ENCODE results near the gene ATG7. TPM values are rescaled to one million over a fixed set of nuclear protein-coding genes. Genes with fewer than 3 reads are reported as not detected.

ATG7 gene
- total and polyA plus RNA-seq, 2 donors from 2014 or later, result 15.3 to 54.9 TPM

DNA sequence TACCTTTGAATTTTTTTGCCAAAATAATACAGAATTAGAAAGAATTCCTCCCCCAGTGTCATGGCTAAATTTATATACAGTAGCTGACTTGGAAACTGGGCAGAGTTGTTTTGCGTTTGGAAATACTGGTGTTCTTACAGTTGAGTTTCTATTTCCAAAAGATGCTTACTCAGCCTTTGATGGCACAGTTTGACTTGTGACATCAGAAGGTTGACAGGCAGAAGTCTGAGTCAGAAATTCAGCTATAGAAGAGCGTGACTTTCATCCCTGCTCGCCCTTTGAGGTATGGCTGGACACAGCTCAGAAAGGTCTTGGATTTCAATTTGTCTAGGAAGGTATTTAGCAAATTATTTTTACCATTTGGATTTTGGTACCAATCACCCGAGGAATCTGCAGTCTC is 195.7 kb downstream of the ATG7 start:
- Histone ChIP-seq H3K4me3 (ENCODE audit: low read length in 3 of 3) (no peak overlapping the region), H3K36me3 (ENCODE audit: control insufficient read depth in 2 of 3, insufficient read depth in 3 of 3, low read length in 3 of 3) (peaks cover 0 to 9% (median 0%) of the 10 kb centered on the region in 3 donors), H3K9ac (ENCODE audit: low read length in 3 of 3) (no peak overlapping the region), H3K27me3 (ENCODE audit: control insufficient read depth, insufficient read depth, low read length) (no peaks in the 10 kb centered on the region), H3K4me1 (ENCODE audit: control insufficient read depth in 2 of 3, insufficient read depth in 2 of 3, low read depth in 1 of 3, low read length in 3 of 3) (peaks cover 0 to 10% (median 0%) of the 10 kb centered on the region in 3 donors), H3K27ac (ENCODE audit: low read depth in 2 of 2, low read length in 2 of 2) (no peak overlapping the region), H3K9me3 (ENCODE audit: control insufficient read depth in 2 of 3, insufficient read depth in 1 of 3, low read length in 3 of 3) (no peaks in the 10 kb centered on the region)
- DNase-seq (no peak), FAIRE-seq (no peak)
- TF ChIP-seq, protein P1, sequence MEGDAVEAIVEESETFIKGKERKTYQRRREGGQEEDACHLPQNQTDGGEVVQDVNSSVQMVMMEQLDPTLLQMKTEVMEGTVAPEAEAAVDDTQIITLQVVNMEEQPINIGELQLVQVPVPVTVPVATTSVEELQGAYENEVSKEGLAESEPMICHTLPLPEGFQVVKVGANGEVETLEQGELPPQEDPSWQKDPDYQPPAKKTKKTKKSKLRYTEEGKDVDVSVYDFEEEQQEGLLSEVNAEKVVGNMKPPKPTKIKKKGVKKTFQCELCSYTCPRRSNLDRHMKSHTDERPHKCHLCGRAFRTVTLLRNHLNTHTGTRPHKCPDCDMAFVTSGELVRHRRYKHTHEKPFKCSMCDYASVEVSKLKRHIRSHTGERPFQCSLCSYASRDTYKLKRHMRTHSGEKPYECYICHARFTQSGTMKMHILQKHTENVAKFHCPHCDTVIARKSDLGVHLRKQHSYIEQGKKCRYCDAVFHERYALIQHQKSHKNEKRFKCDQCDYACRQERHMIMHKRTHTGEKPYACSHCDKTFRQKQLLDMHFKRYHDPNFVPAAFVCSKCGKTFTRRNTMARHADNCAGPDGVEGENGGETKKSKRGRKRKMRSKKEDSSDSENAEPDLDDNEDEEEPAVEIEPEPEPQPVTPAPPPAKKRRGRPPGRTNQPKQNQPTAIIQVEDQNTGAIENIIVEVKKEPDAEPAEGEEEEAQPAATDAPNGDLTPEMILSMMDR (IDR thresholded peaks at IDR 0.05; ENCODE audit: borderline replicate concordance, extremely low read depth, insufficient read depth), result no peak
- intact Hi-C loops (cut with DNase I), result no loop called here

DNA sequence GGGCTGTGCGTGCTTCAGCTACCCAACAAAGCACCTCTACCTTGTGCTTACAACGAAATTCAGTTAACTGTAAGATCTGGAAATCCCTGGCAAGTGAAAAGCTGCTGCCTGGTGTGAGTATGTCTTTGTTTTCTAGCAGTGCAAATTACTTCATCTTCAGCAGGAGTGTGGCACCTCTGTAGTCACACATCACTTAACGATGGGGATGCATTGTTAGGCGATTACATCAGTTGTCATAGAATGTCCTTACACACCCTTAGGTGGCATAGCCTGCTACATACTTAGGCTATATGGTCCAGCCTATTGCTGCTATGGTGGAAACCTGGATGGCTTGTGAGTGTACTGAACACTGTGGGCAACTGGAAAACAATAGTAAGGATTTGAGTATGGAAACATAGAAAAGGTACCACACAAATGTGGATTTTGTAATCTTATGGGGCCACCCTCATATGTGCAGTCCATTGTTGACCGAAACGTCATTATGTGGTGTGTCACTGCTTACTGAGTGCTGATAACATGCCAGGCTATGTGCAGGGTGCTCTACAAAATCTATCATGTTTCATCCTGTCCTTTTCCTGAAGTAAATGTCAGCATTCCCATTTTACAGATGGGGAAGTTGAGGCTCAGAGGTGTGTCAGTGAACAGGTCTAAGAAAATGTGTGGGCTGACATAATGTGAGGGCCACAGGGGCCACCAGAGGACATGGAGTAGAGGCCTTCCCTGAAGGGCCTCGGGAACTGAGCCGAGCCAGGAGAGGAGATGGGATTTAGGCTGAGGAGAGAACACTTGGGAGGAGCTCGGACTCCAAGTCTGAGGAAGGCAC is 198.0 kb downstream of the ATG7 start:
- no peaks in the 10 kb centered on the region for H3K9me3 ChIP-seq (ENCODE audit: control insufficient read depth in 2 of 3, insufficient read depth in 1 of 3, low read length in 3 of 3)
- no peaks in the 10 kb centered on the region for H3K27me3 ChIP-seq (ENCODE audit: control insufficient read depth, insufficient read depth, low read length)
- H3K4me1 ChIP-seq (ENCODE audit: control insufficient read depth in 2 of 3, insufficient read depth in 2 of 3, low read depth in 1 of 3, low read length in 3 of 3), result peaks cover 0 to 10% (median 0%) of the 10 kb centered on the region in 3 donors
- FAIRE-seq (no peak), DNase-seq (no peak)
- intact Hi-C loops (cut with DNase I), result no loop called here
- H3K4me3 ChIP-seq (ENCODE audit: low read length in 3 of 3), result no peak overlapping the region
- no peak overlapping the region for H3K9ac ChIP-seq (ENCODE audit: low read length in 3 of 3)
- H3K36me3 ChIP-seq (ENCODE audit: control insufficient read depth in 2 of 3, insufficient read depth in 3 of 3, low read length in 3 of 3), result peaks cover 0 to 9% (median 0%) of the 10 kb centered on the region in 3 donors
- TF ChIP-seq, protein P1 (IDR thresholded peaks at IDR 0.05; ENCODE audit: borderline replicate concordance, extremely low read depth, insufficient read depth), result no peak
- no peak overlapping the region for H3K27ac ChIP-seq (ENCODE audit: low read depth in 2 of 2, low read length in 2 of 2)

DNA sequence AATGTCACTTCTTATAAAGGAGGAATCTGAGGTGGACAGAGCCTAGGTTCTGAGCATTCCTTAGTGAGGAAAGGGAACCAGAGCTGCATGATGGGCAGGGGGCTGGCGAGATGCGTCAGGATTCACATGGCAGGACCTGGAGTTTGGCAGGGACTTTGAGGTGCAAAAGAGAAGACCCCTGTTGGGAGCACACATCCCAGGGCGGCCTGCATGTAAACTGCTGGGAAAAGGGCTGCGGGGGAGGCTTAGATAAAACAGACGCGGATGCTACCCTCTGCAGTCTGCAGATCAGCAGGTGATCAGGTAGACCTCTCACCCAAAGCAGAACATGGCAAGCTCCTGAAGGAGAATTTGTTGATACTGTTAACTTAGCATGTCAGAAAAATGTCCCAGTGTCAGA is 203.1 kb downstream of the ATG7 start:
- Histone ChIP-seq H3K36me3 (ENCODE audit: control insufficient read depth in 2 of 3, insufficient read depth in 3 of 3, low read length in 3 of 3) (no peaks in the 10 kb centered on the region), H3K27ac (ENCODE audit: low read depth in 2 of 2, low read length in 2 of 2) (no peak overlapping the region), H3K27me3 (ENCODE audit: control insufficient read depth, insufficient read depth, low read length) (no peaks in the 10 kb centered on the region), H3K9me3 (ENCODE audit: control insufficient read depth in 2 of 3, insufficient read depth in 1 of 3, low read length in 3 of 3) (no peaks in the 10 kb centered on the region), H3K4me3 (ENCODE audit: low read length in 3 of 3) (no peak overlapping the region), H3K4me1 (ENCODE audit: control insufficient read depth in 2 of 3, insufficient read depth in 2 of 3, low read depth in 1 of 3, low read length in 3 of 3) (no peaks in the 10 kb centered on the region), H3K9ac (ENCODE audit: low read length in 3 of 3) (no peak overlapping the region)
- TF ChIP-seq, protein P1 (IDR thresholded peaks at IDR 0.05; ENCODE audit: borderline replicate concordance, extremely low read depth, insufficient read depth), result no peak
- FAIRE-seq (no peak), DNase-seq (no peak)
- intact Hi-C loops (cut with DNase I), result no loop called here

All from kidney (tissue), 14 donors.